ENCODE measurements around the gene GNAT2. TPM values are rescaled to one million over a fixed set of nuclear protein-coding genes. Genes with fewer than 3 reads are reported as not detected.

The GNAT2 gene
- total and polyA plus RNA-seq, 2 donors (not counting 3 experiments of a cell fraction or from before 2014, with no cell fraction given) = not detected

DNA sequence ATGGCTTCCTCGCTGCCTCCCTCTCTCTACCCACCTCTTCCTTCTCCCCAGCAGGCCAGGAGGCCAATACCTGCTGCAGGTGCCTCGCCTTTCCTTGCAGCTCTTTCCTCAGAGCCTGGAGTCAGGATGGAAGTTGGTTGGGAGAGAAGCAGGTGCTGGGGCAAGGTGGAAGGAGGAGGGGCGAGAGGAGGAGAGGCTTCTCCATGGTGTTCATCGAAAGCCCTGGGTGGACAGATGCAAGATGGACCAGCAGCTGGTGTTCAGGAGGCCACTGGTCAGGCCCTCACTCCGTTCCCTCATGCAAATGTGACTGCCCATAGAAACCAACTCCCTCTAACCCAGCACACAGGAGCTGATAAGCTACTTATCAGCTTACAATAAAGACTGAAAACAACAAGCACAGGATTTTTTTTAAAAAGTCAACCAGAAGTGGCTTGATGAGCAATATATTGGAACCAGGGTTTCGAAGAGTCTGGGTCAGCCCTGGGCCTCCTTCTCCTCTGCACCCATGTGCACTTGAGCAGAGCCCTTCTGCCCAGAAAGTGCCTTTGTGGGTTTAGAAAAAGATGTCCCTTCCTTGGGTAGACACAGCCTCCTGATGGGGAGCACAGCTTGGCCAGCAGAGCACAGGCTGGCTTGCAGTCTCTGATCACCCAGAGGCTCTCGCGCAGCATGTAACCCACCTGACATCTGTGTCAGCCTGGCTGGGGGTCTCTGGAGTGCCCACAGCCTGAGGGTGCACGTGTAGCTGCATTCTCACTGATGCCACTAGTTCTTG lies 19.8 kb upstream of the GNAT2 start:
- Histone ChIP-seq H3K36me3 (ENCODE audit: control insufficient read depth in 2 of 2, extremely low read depth in 1 of 2, insufficient read depth in 2 of 2, low read length in 2 of 2) (no peaks in the 10 kb centered on the region), H4K20me1 (replicated peaks; ENCODE audit: control insufficient read depth, extremely low read depth, insufficient read depth, low read length) (no peaks in the 10 kb centered on the region), H3K9ac (replicated peaks; ENCODE audit: extremely low read depth, insufficient read depth, low read length) (no peak overlapping the region), H2AFZ (ENCODE audit: low read depth, low read length) (no peak overlapping the region), H3K27me3 (ENCODE audit: control insufficient read depth in 2 of 2, insufficient read depth in 2 of 2, low read length in 2 of 2) (no peaks in the 10 kb centered on the region), H3K9me3 (replicated peaks; ENCODE audit: control insufficient read depth, insufficient read depth, low read length) (no peaks in the 10 kb centered on the region), H3K79me2 (ENCODE audit: control insufficient read depth, insufficient read depth, low read length) (no peaks in the 10 kb centered on the region), H3K4me3 (replicated peaks in 1 of 3; ENCODE audit: insufficient read depth in 1 of 3, low read depth in 1 of 3, low read length in 3 of 3) (no peak overlapping the region), H3K27ac (ENCODE audit: insufficient read depth, low read depth, low read length) (no peak overlapping the region), H3K9me1 (replicated peaks; ENCODE audit: control insufficient read depth, extremely low read depth, insufficient read depth, low read length) (no peaks in the 10 kb centered on the region), H3K4me1 (ENCODE audit: control insufficient read depth, extremely low read depth, insufficient read depth, low read length) (no peaks in the 10 kb centered on the region), H3K4me2 (ENCODE audit: insufficient read depth, low read length) (no peak overlapping the region)
- CTCF ChIA-PET = interaction anchor here (0.7 to 15.2 kb wide), 45 partner anchors 9 to 345 kb away, joined by 3 to 565 read pairs (median 12); partner anchors contain the start of genes AHCYL1, AMPD2, GNAI3 and GNAT2
- intact Hi-C loops (cut with micrococcal nuclease) (no loop called here), dilution Hi-C loops (cut with MboI; ENCODE audit: extremely low pct_ligation_motif_present, low sequenced_read_pairs) (no loop called here)
- no peak for FAIRE-seq
- BruUV-seq (replicated peaks) = no TSS peak
- POLR2A ChIA-PET = interaction anchor here (1.0 to 1.4 kb wide), 5 partner anchors 91 to 346 kb away, joined by 4 to 7 read pairs (median 5); partner anchors contain the start of genes AHCYL1 and GNAI3
- no peak for DNase-seq (ENCODE audit: low read depth, low spot score)
- TF ChIP-seq MAX (IDR thresholded peaks at IDR 0.05; ENCODE audit: insufficient read depth, insufficient read length) = no peak

- Histone ChIP-seq H3K9ac (replicated peaks; ENCODE audit: extremely low read depth, insufficient read depth, low read length) (no peak overlapping the region), H3K79me2 (ENCODE audit: control insufficient read depth, insufficient read depth, low read length) (no peaks in the 10 kb centered on the region), H3K9me1 (replicated peaks; ENCODE audit: control insufficient read depth, extremely low read depth, insufficient read depth, low read length) (no peaks in the 10 kb centered on the region), H4K20me1 (replicated peaks; ENCODE audit: control insufficient read depth, extremely low read depth, insufficient read depth, low read length) (no peaks in the 10 kb centered on the region), H3K27ac (ENCODE audit: insufficient read depth, low read depth, low read length) (no peak overlapping the region), H3K4me2 (ENCODE audit: insufficient read depth, low read length) (no peak overlapping the region), H3K4me1 (ENCODE audit: control insufficient read depth, extremely low read depth, insufficient read depth, low read length) (no peaks in the 10 kb centered on the region), H2AFZ (ENCODE audit: low read depth, low read length) (no peak overlapping the region), H3K27me3 (ENCODE audit: control insufficient read depth in 2 of 2, insufficient read depth in 2 of 2, low read length in 2 of 2) (no peaks in the 10 kb centered on the region), H3K9me3 (replicated peaks; ENCODE audit: control insufficient read depth, insufficient read depth, low read length) (no peaks in the 10 kb centered on the region), H3K36me3 (ENCODE audit: control insufficient read depth in 2 of 2, extremely low read depth in 1 of 2, insufficient read depth in 2 of 2, low read length in 2 of 2) (no peaks in the 10 kb centered on the region), H3K4me3 (replicated peaks in 1 of 3; ENCODE audit: insufficient read depth in 1 of 3, low read depth in 1 of 3, low read length in 3 of 3) (no peak overlapping the region)
- FAIRE-seq (no peak), DNase-seq (ENCODE audit: low read depth, low spot score) (no peak)
- dilution Hi-C loops (cut with MboI; ENCODE audit: extremely low pct_ligation_motif_present, low sequenced_read_pairs) (no loop called here), intact Hi-C loops (cut with micrococcal nuclease) (no loop called here)
- CTCF ChIA-PET = interaction anchor here (0.8 to 15.2 kb wide), 6 partner anchors 13 to 135 kb away, joined by 3 to 565 read pairs (median 94); partner anchors contain the start of genes GNAI3 and GSTM1
- BruUV-seq (replicated peaks) = no TSS peak
- POLR2A ChIA-PET = no interaction called here
- no peak for TF ChIP-seq MAX (IDR thresholded peaks at IDR 0.05; ENCODE audit: insufficient read depth, insufficient read length)
- TF ChIP-seq POLR2AphosphoS5 (IDR thresholded peaks at IDR 0.05; ENCODE audit: insufficient read depth, low read depth, low read length) = no peak
- TF ChIP-seq POLR2A (IDR thresholded peaks at IDR 0.05; ENCODE audit: low read depth, low read length) = no peak
- no peak for TF ChIP-seq CTCF (IDR thresholded peaks at IDR 0.05; ENCODE audit: extremely low read depth in 1 of 2, insufficient read depth in 1 of 2, low read depth in 1 of 2, low read length in 2 of 2)
- TF ChIP-seq FOS (IDR thresholded peaks at IDR 0.05; ENCODE audit: borderline replicate concordance, insufficient read depth, low read length) = no peak
- TF ChIP-seq EZH2 (IDR thresholded peaks at IDR 0.05; ENCODE audit: borderline replicate concordance, low read depth, low read length, severe bottlenecking) = no peak
- no peak for TF ChIP-seq MYC (IDR thresholded peaks at IDR 0.05; ENCODE audit: low read depth, low read length)
- no peak for TF ChIP-seq JUN (IDR thresholded peaks at IDR 0.05; ENCODE audit: borderline replicate concordance, insufficient read depth, insufficient read length, low read depth)
- TF ChIP-seq GATA2 (IDR thresholded peaks at IDR 0.05; ENCODE audit: insufficient read depth, insufficient read length, low read depth, low read length) = no peak
Observed at GRCh38 chr1:109637446-109637845, 18.0 kb upstream of the GNAT2 start.

Data from endothelial cell of umbilical vein (primary cell).